Measurements from ENCODE around the gene FAM78A.

The FAM78A gene

GRCh38 chr9:131270171-131271015 lies 5.9 kb downstream of the FAM78A start:
- H2AFZ ChIP-seq (ENCODE audit: low read length) = peak overlapping the region; percentile 73
- H3K9me3 ChIP-seq (replicated peaks in 1 of 2; ENCODE audit: control insufficient read depth in 2 of 2, insufficient read depth in 1 of 2, low read depth in 1 of 2, low read length in 2 of 2) = no peaks in the 10 kb centered on the region
- H2BK120ac ChIP-seq (ENCODE audit: low read depth, low read length) = no peak overlapping the region
- peaks cover 11 to 13% of the 10 kb centered on the region in 2 donors for H3K4me1 ChIP-seq (ENCODE audit: control insufficient read depth in 2 of 2, insufficient read depth in 1 of 2, low read depth in 1 of 2, low read length in 2 of 2)
- no peak overlapping the region for H2BK12ac ChIP-seq (ENCODE audit: low read length)
- peak overlapping the region; percentile 8 for H2AK5ac ChIP-seq (ENCODE audit: low read depth, low read length)
- no peaks in the 10 kb centered on the region for H3K79me1 ChIP-seq (ENCODE audit: low read depth, low read length)
- no peak overlapping the region for H3K4me2 ChIP-seq (ENCODE audit: insufficient read depth, low read length, poor library complexity, severe bottlenecking)
- peaks cover 0 to 5% (median 0%) of the 10 kb centered on the region in 3 experiments for H3K27me3 ChIP-seq (ENCODE audit: control insufficient read depth in 3 of 3, insufficient read depth in 3 of 3, low read depth in 1 of 3, low read length in 3 of 3)
- H3K18ac ChIP-seq (ENCODE audit: low read length) = peak overlapping the region; percentile 80
- no peak overlapping the region for H4K91ac ChIP-seq (ENCODE audit: low read depth, low read length, poor library complexity)
- peak overlapping the region; percentile 79 for H2BK15ac ChIP-seq (ENCODE audit: low read length)
- H3K36me3 ChIP-seq (replicated peaks in 1 of 2; ENCODE audit: control insufficient read depth in 2 of 2, insufficient read depth in 2 of 2, low read length in 2 of 2) = no peaks in the 10 kb centered on the region
- H4K8ac ChIP-seq (ENCODE audit: low read depth, low read length) = no peak overlapping the region
- peak overlapping the region; percentile 94 for H3K23ac ChIP-seq (ENCODE audit: low read depth, low read length, poor library complexity)
- H3K4ac ChIP-seq (ENCODE audit: low read length) = no peak overlapping the region
- H2BK5ac ChIP-seq (ENCODE audit: low read length) = no peak overlapping the region
- no peak for DNase-seq (ENCODE audit: low spot score)
- H3K4me3 ChIP-seq (ENCODE audit: low read length in 2 of 2) = no peak overlapping the region
- no peak overlapping the region for H3K9ac ChIP-seq (ENCODE audit: low read depth, low read length, poor library complexity)
- no peak overlapping the region for H3K14ac ChIP-seq (ENCODE audit: low read length)
- no CpG with 5 or more reads among the region's 20 CpGs for WGBS, 2 donors (ENCODE audit: extremely low coverage in 2 of 2, insufficient read length in 2 of 2, insufficient replicate concordance in 1 of 2)
- H3K27ac ChIP-seq (replicated peaks; ENCODE audit: low read length) = no peak overlapping the region

GRCh38 chr9:131266266-131267229 lies 9.8 kb downstream of the FAM78A start:
- no peak overlapping the region for H2AFZ ChIP-seq (ENCODE audit: low read length)
- no peak overlapping the region for H3K14ac ChIP-seq (ENCODE audit: low read length)
- peak overlapping the region; percentile 87 for H2BK12ac ChIP-seq (ENCODE audit: low read length)
- WGBS, 2 donors (ENCODE audit: extremely low coverage in 2 of 2, insufficient read length in 2 of 2, insufficient replicate concordance in 1 of 2) = no CpG with 5 or more reads among the region's 26 CpGs
- H4K91ac ChIP-seq (ENCODE audit: low read depth, low read length, poor library complexity) = peak overlapping the region; percentile 4
- H3K23ac ChIP-seq (ENCODE audit: low read depth, low read length, poor library complexity) = peak overlapping the region; percentile 83
- no peak overlapping the region for H2BK15ac ChIP-seq (ENCODE audit: low read length)
- H3K4me1 ChIP-seq (ENCODE audit: control insufficient read depth in 2 of 2, insufficient read depth in 1 of 2, low read depth in 1 of 2, low read length in 2 of 2) = peaks cover 2 to 5% of the 10 kb centered on the region in 2 donors
- no peak overlapping the region for H3K4me3 ChIP-seq (ENCODE audit: low read length in 2 of 2)
- H4K8ac ChIP-seq (ENCODE audit: low read depth, low read length) = no peak overlapping the region
- no peaks in the 10 kb centered on the region for H3K79me1 ChIP-seq (ENCODE audit: low read depth, low read length)
- H3K9ac ChIP-seq (ENCODE audit: low read depth, low read length, poor library complexity) = no peak overlapping the region
- H2AK5ac ChIP-seq (ENCODE audit: low read depth, low read length) = no peak overlapping the region
- no peaks in the 10 kb centered on the region for H3K36me3 ChIP-seq (replicated peaks in 1 of 2; ENCODE audit: control insufficient read depth in 2 of 2, insufficient read depth in 2 of 2, low read length in 2 of 2)
- H3K9me3 ChIP-seq (replicated peaks in 1 of 2; ENCODE audit: control insufficient read depth in 2 of 2, insufficient read depth in 1 of 2, low read depth in 1 of 2, low read length in 2 of 2) = no peaks in the 10 kb centered on the region
- no peak overlapping the region for H3K4ac ChIP-seq (ENCODE audit: low read length)
- H2BK5ac ChIP-seq (ENCODE audit: low read length) = no peak overlapping the region
- no peak overlapping the region for H2BK120ac ChIP-seq (ENCODE audit: low read depth, low read length)
- DNase-seq (ENCODE audit: low spot score) = no peak
- no peak overlapping the region for H3K27ac ChIP-seq (replicated peaks; ENCODE audit: low read length)
- H3K27me3 ChIP-seq (ENCODE audit: control insufficient read depth in 3 of 3, insufficient read depth in 3 of 3, low read depth in 1 of 3, low read length in 3 of 3) = no peaks in the 10 kb centered on the region
- H3K18ac ChIP-seq (ENCODE audit: low read length) = peak overlapping the region; percentile 72
- no peak overlapping the region for H3K4me2 ChIP-seq (ENCODE audit: insufficient read depth, low read length, poor library complexity, severe bottlenecking)

- Histone ChIP-seq H3K4me1 (ENCODE audit: control insufficient read depth in 2 of 2, insufficient read depth in 1 of 2, low read depth in 1 of 2, low read length in 2 of 2) (peaks cover 0 to 2% of the 10 kb centered on the region in 2 donors), H3K14ac (ENCODE audit: low read length) (peak overlapping the region; percentile 95), H3K36me3 (replicated peaks in 1 of 2; ENCODE audit: control insufficient read depth in 2 of 2, insufficient read depth in 2 of 2, low read length in 2 of 2) (peaks cover 0 to 5% of the 10 kb centered on the region in 2 donors), H3K4me2 (ENCODE audit: insufficient read depth, low read length, poor library complexity, severe bottlenecking) (no peak overlapping the region), H3K9ac (ENCODE audit: low read depth, low read length, poor library complexity) (peak overlapping the region; percentile 55), H2BK5ac (ENCODE audit: low read length) (no peak overlapping the region), H3K27ac (replicated peaks; ENCODE audit: low read length) (no peak overlapping the region), H2BK12ac (ENCODE audit: low read length) (no peak overlapping the region), H3K18ac (ENCODE audit: low read length) (peak overlapping the region; percentile 72), H2AFZ (ENCODE audit: low read length) (no peak overlapping the region), H2BK120ac (ENCODE audit: low read depth, low read length) (no peak overlapping the region), H3K9me3 (replicated peaks in 1 of 2; ENCODE audit: control insufficient read depth in 2 of 2, insufficient read depth in 1 of 2, low read depth in 1 of 2, low read length in 2 of 2) (no peaks in the 10 kb centered on the region), H3K79me1 (ENCODE audit: low read depth, low read length) (no peaks in the 10 kb centered on the region), H3K23ac (ENCODE audit: low read depth, low read length, poor library complexity) (peak overlapping the region; percentile 56), H3K4ac (ENCODE audit: low read length) (no peak overlapping the region), H3K4me3 (ENCODE audit: low read length in 2 of 2) (no peak overlapping the region), H2AK5ac (ENCODE audit: low read depth, low read length) (peak overlapping the region; percentile 24), H3K27me3 (ENCODE audit: control insufficient read depth in 3 of 3, insufficient read depth in 3 of 3, low read depth in 1 of 3, low read length in 3 of 3) (no peaks in the 10 kb centered on the region), H4K91ac (ENCODE audit: low read depth, low read length, poor library complexity) (no peak overlapping the region), H4K8ac (ENCODE audit: low read depth, low read length) (no peak overlapping the region), H2BK15ac (ENCODE audit: low read length) (no peak overlapping the region)
- no peak for DNase-seq (ENCODE audit: low spot score)
- no CpG with 5 or more reads among the region's 11 CpGs for WGBS, 2 donors (ENCODE audit: extremely low coverage in 2 of 2, insufficient read length in 2 of 2, insufficient replicate concordance in 1 of 2)
These were observed 12.1 kb downstream of the FAM78A start for GRCh38 chr9:131264231-131264630.

GRCh38 chr9:131263701-131264100 lies 12.6 kb downstream of the FAM78A start:
- Histone ChIP-seq H3K18ac (ENCODE audit: low read length) (no peak overlapping the region), H3K23ac (ENCODE audit: low read depth, low read length, poor library complexity) (no peak overlapping the region), H2BK15ac (ENCODE audit: low read length) (no peak overlapping the region), H2BK12ac (ENCODE audit: low read length) (no peak overlapping the region), H3K14ac (ENCODE audit: low read length) (no peak overlapping the region), H3K9me3 (replicated peaks in 1 of 2; ENCODE audit: control insufficient read depth in 2 of 2, insufficient read depth in 1 of 2, low read depth in 1 of 2, low read length in 2 of 2) (no peaks in the 10 kb centered on the region), H4K8ac (ENCODE audit: low read depth, low read length) (no peak overlapping the region), H3K27me3 (ENCODE audit: control insufficient read depth in 3 of 3, insufficient read depth in 3 of 3, low read depth in 1 of 3, low read length in 3 of 3) (no peaks in the 10 kb centered on the region), H3K4me1 (ENCODE audit: control insufficient read depth in 2 of 2, insufficient read depth in 1 of 2, low read depth in 1 of 2, low read length in 2 of 2) (peaks cover 0 to 2% of the 10 kb centered on the region in 2 donors), H3K4me3 (ENCODE audit: low read length in 2 of 2) (no peak overlapping the region), H2BK5ac (ENCODE audit: low read length) (no peak overlapping the region), H3K4ac (ENCODE audit: low read length) (no peak overlapping the region), H2BK120ac (ENCODE audit: low read depth, low read length) (no peak overlapping the region), H3K4me2 (ENCODE audit: insufficient read depth, low read length, poor library complexity, severe bottlenecking) (no peak overlapping the region), H3K36me3 (replicated peaks in 1 of 2; ENCODE audit: control insufficient read depth in 2 of 2, insufficient read depth in 2 of 2, low read length in 2 of 2) (peaks cover 0 to 5% of the 10 kb centered on the region in 2 donors), H3K27ac (replicated peaks; ENCODE audit: low read length) (no peak overlapping the region), H2AK5ac (ENCODE audit: low read depth, low read length) (no peak overlapping the region), H3K9ac (ENCODE audit: low read depth, low read length, poor library complexity) (no peak overlapping the region), H3K79me1 (ENCODE audit: low read depth, low read length) (no peaks in the 10 kb centered on the region), H4K91ac (ENCODE audit: low read depth, low read length, poor library complexity) (no peak overlapping the region), H2AFZ (ENCODE audit: low read length) (no peak overlapping the region)
- WGBS, 2 donors (ENCODE audit: extremely low coverage in 2 of 2, insufficient read length in 2 of 2, insufficient replicate concordance in 1 of 2) = no CpG with 5 or more reads among the region's 6 CpGs
- DNase-seq (ENCODE audit: low spot score) = no peak

Measured in neuronal stem cell (in vitro differentiated cells).